GM12874 (cell line): Measurements from ENCODE around the gene CMIP.

Experiments
- CTCF ChIP-seq: IDR thresholded peaks from 2 replicates; pipeline ENCODE4 v1.5.1; 2011; ENCODE audit warnings: low read depth, mild to moderate bottlenecking, control low read depth, low read length, moderate library complexity; ENCODE audit not compliant: insufficient read depth

The CMIP gene

GRCh38 chr16:81592353-81592866, 147.8 kb downstream of the CMIP start:
- TF ChIP-seq CTCF = no peak

- TF ChIP-seq CTCF = no peak
Observed at GRCh38 chr16:81593481-81593880, 148.9 kb downstream of the CMIP start.

GRCh38 chr16:81595629-81596292, 151.2 kb downstream of the CMIP start:
- no peak for TF ChIP-seq CTCF

- TF ChIP-seq CTCF = no peak
Observed at GRCh38 chr16:81597079-81597658, 152.6 kb downstream of the CMIP start.

- TF ChIP-seq CTCF = no peak
Observed at GRCh38 chr16:81598083-81598482, 153.5 kb downstream of the CMIP start.

- TF ChIP-seq CTCF = no peak
Observed at GRCh38 chr16:81599034-81599744, 154.6 kb downstream of the CMIP start.

GRCh38 chr16:81600275-81600674, 155.7 kb downstream of the CMIP start:
- TF ChIP-seq CTCF = no peak
